AML-193 (cell line): ENCODE data around the gene GMIP.
A peak's percentile ranks its signal among the peaks of the same experiment; 100 is the strongest.
"Not testable (repeated sequence)": the region's sequence is repeated elsewhere in the genome, so short reads cannot be mapped to it uniquely, and the experiment has no call there.

Experiments used
- DNase-seq, 2 experiments: peaks; one replicate each; lab custom pipeline; 2025; lab: John Stamatoyannopoulos, UW

The GMIP gene, protein sequence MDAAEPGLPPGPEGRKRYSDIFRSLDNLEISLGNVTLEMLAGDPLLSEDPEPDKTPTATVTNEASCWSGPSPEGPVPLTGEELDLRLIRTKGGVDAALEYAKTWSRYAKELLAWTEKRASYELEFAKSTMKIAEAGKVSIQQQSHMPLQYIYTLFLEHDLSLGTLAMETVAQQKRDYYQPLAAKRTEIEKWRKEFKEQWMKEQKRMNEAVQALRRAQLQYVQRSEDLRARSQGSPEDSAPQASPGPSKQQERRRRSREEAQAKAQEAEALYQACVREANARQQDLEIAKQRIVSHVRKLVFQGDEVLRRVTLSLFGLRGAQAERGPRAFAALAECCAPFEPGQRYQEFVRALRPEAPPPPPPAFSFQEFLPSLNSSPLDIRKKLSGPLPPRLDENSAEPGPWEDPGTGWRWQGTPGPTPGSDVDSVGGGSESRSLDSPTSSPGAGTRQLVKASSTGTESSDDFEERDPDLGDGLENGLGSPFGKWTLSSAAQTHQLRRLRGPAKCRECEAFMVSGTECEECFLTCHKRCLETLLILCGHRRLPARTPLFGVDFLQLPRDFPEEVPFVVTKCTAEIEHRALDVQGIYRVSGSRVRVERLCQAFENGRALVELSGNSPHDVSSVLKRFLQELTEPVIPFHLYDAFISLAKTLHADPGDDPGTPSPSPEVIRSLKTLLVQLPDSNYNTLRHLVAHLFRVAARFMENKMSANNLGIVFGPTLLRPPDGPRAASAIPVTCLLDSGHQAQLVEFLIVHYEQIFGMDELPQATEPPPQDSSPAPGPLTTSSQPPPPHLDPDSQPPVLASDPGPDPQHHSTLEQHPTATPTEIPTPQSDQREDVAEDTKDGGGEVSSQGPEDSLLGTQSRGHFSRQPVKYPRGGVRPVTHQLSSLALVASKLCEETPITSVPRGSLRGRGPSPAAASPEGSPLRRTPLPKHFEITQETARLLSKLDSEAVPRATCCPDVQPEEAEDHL

DNA sequence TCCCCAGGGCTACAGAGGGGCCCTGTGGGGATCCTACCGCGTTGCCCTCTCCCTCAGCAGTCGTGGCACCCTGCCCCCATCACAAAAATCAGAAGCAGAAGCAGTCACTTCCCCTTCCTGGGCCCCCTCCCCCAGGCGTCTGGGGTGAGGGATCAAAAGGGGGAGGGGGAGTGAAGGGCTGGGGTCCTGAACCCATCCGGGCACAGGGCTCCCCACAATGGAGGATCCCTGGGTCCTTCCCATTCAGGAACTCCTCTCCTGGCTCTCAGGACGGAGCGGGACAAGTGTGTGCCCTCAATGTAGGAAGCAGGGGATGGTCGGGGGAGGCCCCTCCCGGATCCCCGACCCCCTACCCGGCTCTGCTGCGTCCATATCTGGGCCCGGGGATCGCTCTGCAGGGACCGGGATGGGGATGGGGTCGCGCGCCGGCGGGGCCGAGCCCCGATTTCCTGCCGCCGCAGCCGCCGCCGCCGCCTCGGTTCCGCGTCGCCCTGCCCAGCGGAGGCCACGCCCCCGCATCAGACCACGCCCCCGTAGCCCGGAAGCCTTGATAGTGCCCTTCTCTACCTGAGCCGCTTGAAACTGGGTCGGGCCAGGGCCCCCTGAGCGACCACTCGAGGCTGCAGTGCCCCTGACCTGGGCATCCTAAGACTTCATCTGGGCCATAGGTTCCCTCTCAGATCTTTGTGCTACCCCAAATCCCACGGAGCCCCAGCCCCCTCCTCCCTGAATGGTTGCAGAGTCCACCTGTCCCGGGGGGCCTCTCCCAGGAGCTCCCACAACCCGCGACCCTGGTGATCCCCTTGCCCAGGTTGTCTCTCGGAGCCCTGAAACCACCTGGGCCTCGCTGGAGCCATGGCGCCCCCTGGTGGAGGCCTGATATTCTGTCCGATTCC, at the start of gene GMIP:
GMIP (minus strand) TSS at position 500 of the 896 bp plus-strand sequence; CDS start at position 372, 128 bp downstream.
- peak; percentile 59 to 65 for DNase-seq

DNA sequence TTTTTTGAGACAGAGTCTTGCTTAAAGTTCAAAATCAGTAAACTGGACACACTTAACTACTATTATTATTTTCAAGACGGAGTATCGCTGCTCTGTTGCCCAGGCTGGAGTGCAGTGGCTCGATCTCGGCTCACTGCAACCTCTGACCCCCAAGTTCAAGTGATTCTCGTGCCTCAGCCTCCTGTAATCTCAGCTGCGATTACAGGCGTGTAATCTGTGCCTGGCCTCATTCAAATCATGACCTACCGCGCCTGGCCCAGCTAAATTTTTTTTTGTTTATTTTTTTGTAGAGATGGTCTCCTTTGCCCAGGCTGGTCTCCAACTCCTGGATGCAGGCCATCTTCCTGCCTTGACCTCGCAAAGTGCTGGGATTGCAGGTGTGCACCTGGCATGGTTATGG, 48.2 kb upstream of the GMIP start:
- no peak for DNase-seq

DNA sequence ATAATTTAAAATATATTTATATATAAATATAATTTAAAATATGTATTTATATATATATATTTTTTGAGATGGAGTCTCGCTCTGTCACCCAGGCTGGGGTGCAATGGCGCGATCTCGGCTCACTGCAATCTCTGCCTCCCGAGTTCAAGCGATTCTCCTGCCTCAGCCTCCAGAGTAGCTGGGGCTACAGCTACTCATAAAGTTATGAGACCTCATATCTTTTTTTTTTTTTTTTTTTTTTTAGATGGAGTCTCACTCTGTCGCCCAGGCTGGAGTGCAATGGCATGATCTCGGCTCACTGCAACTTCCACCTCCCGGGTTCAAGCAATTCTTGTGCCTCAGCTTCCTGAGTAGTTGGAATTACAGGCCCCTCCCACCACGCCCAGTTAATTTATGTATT, 45.6 kb upstream of the GMIP start:
- DNase-seq, result not testable (repeated sequence)

DNA sequence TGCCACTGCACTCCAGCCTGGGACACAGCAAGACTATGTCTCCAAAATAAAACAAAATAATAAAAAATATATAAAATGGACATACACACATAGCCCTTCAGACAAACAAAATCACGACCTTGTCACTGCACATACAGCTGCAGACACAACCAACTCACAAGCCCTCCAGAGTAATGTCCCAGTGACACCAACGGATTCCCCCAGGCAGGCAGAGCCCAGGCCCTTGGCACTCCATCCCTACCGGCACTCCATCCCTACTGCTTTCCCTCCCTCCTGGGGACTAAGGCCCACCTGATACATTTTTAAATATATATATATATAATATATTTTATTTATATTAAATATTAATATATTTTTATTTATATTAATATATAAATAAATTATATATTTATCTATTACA, 43.6 kb upstream of the GMIP start:
- no peak for DNase-seq

DNA sequence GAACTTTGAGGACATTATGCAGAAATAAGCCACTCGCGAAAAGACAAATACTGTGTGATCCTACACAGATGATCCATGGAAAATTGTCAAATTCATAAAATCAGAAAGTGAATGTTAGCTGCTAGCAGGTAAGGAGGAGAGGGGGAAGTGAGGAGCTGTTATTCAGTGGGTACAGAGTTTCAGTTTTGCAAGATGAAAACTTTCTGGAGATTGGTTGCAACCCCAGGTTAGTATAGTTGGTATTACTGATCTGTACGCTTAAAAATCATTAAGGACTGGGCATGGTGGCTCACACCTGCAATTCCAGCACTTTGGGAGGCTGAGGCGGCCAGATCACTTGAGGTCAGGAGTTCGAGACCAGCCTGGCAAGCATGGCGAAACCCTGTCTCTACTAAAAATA, 43.1 kb upstream of the GMIP start:
- DNase-seq, result no peak

DNA sequence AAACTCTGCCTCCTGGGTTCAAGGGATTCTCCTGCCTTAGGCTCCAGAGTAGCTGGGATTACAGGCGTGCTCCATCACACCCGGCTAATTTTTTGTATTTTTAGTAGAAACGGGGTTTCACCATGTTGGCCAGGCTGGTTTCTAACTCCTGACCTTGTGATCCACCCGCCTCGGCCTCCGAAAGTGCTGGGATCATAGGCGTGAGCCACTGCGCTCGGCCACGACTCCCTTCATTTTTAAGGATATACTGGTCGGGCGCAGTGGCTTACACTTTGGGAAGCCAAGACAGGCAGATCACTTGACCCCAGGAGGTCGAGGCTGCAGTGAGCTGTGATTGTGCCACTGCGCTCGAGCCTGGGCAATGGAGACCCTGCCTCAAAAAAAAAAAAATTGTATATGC, 42.7 kb upstream of the GMIP start:
- DNase-seq, result not testable (repeated sequence)

- no peak for DNase-seq
Observed at GRCh38 chr19:19679176-19680073, 36.0 kb upstream of the GMIP start.

- DNase-seq, result no peak
Observed at GRCh38 chr19:19677579-19677978, 34.1 kb upstream of the GMIP start.

DNA sequence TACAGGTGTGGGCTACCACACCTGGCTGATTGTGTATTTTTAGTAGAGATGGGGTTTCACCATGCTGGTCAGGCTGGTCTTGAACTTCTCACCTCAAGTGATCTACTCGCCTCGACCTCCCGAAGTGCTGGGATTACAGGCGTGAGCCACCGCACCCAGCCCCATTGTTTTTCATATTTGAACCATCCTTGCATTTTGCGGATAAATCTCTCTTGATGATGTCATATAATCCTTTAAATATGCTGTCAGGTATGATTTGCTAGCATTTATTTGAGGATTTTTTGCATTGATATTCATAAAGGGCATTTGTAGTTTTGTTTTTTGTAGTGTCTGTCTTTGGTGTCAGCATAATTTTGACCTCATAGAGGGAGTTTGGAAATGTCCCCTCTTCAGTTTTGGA, 30.9 kb upstream of the GMIP start:
- DNase-seq, result no peak

GRCh38 chr19:19672816-19673215, 29.4 kb upstream of the GMIP start:
- no peak for DNase-seq

DNA sequence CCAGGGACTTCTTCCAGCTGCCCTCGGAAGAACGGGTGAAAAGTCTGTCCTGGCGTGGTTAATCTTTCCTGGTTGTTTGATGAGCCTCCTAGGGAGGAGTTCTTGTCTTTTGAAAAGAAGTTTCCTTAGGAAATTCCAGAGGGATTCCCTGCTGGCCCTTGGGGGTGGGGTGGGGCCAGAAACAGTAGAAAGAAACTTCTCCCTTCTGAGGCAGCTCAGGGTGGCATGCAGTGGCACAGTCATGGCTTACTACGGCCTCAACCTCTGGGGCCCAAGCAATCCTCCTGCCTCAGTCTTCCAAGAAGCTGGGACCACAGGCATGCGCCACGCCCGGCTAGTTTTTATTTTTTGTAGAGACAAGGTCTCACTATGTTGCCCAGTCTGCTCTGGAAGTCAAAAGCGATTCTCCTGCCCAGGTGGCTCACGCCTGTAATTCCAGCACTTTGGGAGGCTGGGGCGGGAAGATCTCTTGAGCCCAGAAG, 26.7 kb upstream of the GMIP start:
- no peak for DNase-seq

DNA sequence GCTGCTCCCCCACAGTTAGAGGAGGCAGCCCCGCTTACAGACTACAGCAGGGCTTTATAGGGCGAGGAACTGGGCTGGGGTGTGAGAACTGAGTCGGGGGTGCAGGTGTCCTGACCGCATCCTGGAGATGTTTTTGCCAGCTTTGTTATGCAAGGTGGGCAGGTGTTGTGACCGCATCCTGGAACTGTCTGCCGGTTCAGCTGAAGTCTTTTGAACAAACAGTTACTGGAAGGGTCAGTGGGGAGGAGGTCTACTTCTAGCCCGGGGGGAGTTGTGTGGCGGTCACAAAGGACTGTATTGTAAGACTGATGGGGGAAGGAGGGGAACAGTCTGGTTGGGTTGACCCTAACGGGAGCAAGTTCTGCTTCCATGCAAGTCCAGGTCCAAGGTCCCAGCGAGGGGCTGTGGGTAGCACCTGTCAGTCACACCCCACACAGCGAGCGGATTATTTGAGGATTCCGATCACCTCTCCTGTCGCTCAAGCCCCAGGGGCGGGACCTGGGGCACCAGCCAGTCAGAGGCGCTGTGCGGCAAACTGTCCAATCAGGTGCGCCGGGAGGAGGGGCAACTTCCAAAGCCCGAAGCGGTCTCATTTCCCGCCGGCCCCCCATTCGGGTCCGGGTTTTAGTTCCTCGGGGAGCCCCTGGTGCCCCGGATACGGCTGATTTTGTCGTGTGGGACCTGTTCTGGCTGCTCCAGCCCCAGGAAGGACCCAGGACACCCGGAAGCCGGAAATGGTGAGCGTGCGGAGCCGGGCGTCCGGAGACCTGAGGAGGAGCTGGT, 25.0 kb upstream of the GMIP start, which contains the start of gene ZNF101:
ZNF101 (plus strand) TSS at position 610 of the 783 bp plus-strand sequence; CDS start at position 735, 125 bp downstream.
- DNase-seq, result peak; percentile 86

- DNase-seq, result not testable (repeated sequence)
Observed at GRCh38 chr19:19665420-19665948, 22.0 kb upstream of the GMIP start.

DNA sequence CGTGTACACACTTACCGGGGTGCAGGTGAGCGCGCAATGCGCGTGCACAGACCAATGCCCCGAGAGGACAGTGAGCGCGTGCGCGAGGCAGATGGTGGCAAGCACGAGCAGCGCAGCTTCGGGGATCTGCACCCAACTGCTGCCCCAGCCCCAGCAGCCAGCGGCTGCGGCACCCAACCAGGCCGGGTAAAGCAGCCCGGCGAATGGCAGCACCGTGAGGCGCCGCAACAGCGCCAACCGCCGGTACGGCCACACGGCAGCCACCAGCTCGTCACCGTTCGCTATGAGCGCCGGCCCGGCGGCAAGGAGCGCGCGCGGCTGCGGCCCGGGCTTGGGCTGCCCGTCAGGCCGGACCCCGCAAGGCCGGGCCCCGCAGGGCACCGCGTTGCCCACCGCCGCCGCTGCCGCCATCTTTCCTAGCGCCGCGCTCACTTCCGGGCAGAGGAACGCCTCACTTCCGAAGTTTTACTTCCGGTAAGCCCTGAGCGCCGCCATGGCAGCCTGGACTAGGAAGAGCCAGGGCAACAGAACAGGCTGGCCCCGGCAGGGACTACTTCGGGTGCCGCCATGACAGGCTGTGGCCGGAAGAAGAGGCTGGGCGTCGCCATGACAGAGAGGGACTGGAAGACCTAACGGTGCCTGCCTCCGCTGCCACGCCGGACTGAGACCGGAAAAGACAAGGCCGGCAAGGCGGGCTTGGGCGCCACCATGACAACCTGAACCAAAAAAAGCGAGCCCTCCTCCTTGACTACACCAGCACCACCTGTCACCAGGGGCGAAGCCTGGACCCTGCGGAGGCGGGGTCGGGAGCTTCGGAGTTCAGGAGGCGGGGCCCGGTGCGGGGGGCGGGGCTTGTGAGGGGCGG, 20.0 kb upstream of the GMIP start, which contains the start of gene ATP13A1:
ATP13A1 (minus strand) TSS at position 421 of the 865 bp plus-strand sequence; CDS start at position 411, 10 bp downstream.
- DNase-seq, result peak; percentile 96 to 97

DNA sequence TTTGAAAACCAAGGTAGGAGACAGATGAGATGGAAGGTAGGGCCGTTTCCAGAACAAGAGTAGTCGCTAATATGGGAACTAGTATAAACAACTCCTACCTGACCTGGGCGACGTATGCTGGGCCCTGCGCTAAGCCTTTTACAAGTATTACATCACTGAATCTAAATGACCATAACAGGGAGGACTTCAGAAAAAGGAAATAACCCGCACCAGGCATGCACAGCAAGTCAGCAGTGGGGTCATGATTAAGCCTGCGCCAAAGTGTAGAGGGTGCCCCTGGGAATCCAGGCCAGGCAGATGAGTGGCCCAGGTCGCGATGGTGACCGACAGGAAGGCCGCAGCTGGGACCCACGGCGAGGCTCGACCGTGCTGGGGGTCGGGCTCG, 19.4 kb upstream of the GMIP start:
- DNase-seq, result no peak

DNA sequence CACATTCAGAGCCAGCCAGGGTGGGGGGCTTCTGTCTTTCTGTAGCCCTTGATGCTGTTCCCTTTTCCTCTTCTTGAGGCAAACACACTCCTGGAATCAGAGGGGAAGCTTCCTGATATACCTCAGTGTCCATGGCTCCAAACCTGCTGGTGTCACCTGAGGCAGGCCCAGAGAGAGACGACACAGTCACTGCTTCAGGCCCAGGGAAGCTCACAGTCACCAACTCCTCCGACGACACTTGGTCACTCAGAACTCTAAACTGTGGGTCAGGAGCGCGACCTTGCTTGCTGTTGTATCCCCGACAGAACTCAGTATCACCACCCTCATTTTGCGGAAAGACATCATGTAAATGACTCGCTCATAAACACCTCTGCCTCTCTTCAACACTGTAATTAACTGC, 18.9 kb upstream of the GMIP start:
- DNase-seq, result no peak

DNA sequence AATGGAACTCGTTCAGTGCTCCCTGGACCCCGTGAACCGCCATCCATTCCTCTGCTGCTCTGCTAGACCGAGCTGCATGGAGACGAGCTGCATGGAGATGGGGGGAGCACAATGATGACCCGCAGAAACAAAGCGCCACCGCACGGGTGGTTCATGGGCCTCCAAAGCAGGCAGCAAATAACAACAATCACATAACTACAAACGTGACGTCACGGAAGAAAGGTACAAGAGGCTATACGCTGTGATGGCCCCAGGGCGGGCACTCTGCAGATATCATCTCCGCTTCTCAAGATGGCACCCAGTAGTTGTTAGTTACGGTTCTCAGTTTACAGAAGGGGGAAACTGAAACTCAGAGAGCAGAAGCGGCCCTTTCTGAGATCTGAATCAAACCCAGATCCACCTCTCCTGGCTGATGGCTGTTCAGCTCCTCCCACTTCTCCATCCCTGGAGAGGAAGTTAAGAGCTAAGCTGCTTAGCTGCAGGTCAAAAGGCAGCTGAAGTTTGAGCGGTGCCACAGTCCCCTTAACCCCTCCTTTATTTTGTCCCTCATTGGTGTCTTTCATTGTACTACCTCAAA, 18.3 kb upstream of the GMIP start:
- peak; percentile 63 to 76 for DNase-seq

GRCh38 chr19:19661141-19661674, 17.8 kb upstream of the GMIP start:
- no peak for DNase-seq
